ENCODE measurements around the gene GRAMD2B. TPM values are rescaled to one million over a fixed set of nuclear protein-coding genes. Genes with fewer than 3 reads are reported as not detected.
A peak's percentile ranks its signal among the peaks of the same experiment; 100 is the strongest.

GRAMD2B gene
- total RNA-seq, 4 donors from 2014 or later = 38.0 to 165 (median 129) TPM

GRCh38 chr5:126508962-126509279 is 85.7 kb downstream of the GRAMD2B start:
- H3K27me3 ChIP-seq = no peaks in the 10 kb centered on the region
- H3K27ac ChIP-seq = peak overlapping the region; percentile 64 to 82 (median 78)
- TF ChIP-seq CTCF (IDR thresholded peaks at IDR 0.05) (no peak), POLR2A (IDR thresholded peaks at IDR 0.05) (no peak)
- DNase-seq = peak in 2 of 3 donors; percentile 42 to 74
- H3K36me3 ChIP-seq = no peaks in the 10 kb centered on the region
- H3K4me3 ChIP-seq = no peak overlapping the region
- H3K4me1 ChIP-seq = peaks cover 0 to 7% (median 3%) of the 10 kb centered on the region in 4 donors
- H3K9me3 ChIP-seq = no peaks in the 10 kb centered on the region

GRCh38 chr5:126509339-126509738 is 86.1 kb downstream of the GRAMD2B start:
- Histone ChIP-seq H3K27ac (peak overlapping the region; percentile 51 to 82 (median 73)), H3K4me3 (no peak overlapping the region), H3K27me3 (no peaks in the 10 kb centered on the region), H3K36me3 (no peaks in the 10 kb centered on the region), H3K9me3 (no peaks in the 10 kb centered on the region), H3K4me1 (peaks cover 0 to 7% (median 3%) of the 10 kb centered on the region in 4 donors)
- TF ChIP-seq POLR2A (IDR thresholded peaks at IDR 0.05) = no peak
- TF ChIP-seq CTCF (IDR thresholded peaks at IDR 0.05) = no peak
- DNase-seq = no peak

- H3K27ac ChIP-seq = peak overlapping the region in 1 of 4 donors; percentile 54
- no peaks in the 10 kb centered on the region for H3K27me3 ChIP-seq
- H3K4me3 ChIP-seq = no peak overlapping the region
- no peak for DNase-seq
- H3K36me3 ChIP-seq = no peaks in the 10 kb centered on the region
- peaks cover 0 to 7% (median 3%) of the 10 kb centered on the region in 4 donors for H3K4me1 ChIP-seq
- H3K9me3 ChIP-seq = no peaks in the 10 kb centered on the region
- no peak for TF ChIP-seq CTCF (IDR thresholded peaks at IDR 0.05)
- TF ChIP-seq POLR2A (IDR thresholded peaks at IDR 0.05) = no peak
Observed at GRCh38 chr5:126511961-126512360, 88.8 kb downstream of the GRAMD2B start.

GRCh38 chr5:126512451-126512850 is 89.2 kb downstream of the GRAMD2B start:
- Histone ChIP-seq H3K27me3 (no peaks in the 10 kb centered on the region), H3K4me1 (peaks cover 0 to 7% (median 3%) of the 10 kb centered on the region in 4 donors), H3K36me3 (no peaks in the 10 kb centered on the region), H3K27ac (peak overlapping the region in 2 of 4 donors; percentile 53 to 54), H3K9me3 (no peaks in the 10 kb centered on the region), H3K4me3 (no peak overlapping the region)
- DNase-seq = no peak
- TF ChIP-seq POLR2A (IDR thresholded peaks at IDR 0.05) (no peak), CTCF (IDR thresholded peaks at IDR 0.05) (no peak)

- no peak overlapping the region for H3K4me3 ChIP-seq
- no peaks in the 10 kb centered on the region for H3K27me3 ChIP-seq
- H3K4me1 ChIP-seq = peaks cover 0 to 7% (median 3%) of the 10 kb centered on the region in 4 donors
- H3K27ac ChIP-seq = peak overlapping the region; percentile 0 to 54 (median 48)
- no peaks in the 10 kb centered on the region for H3K36me3 ChIP-seq
- H3K9me3 ChIP-seq = no peaks in the 10 kb centered on the region
- no peak for DNase-seq
- no peak for TF ChIP-seq CTCF (IDR thresholded peaks at IDR 0.05)
- no peak for TF ChIP-seq POLR2A (IDR thresholded peaks at IDR 0.05)
Observed at GRCh38 chr5:126513302-126513701, 90.1 kb downstream of the GRAMD2B start.

GRCh38 chr5:126513703-126514102 is 90.5 kb downstream of the GRAMD2B start:
- Histone ChIP-seq H3K27ac (peak overlapping the region in 3 of 4 donors; percentile 42 to 54 (median 53)), H3K9me3 (no peaks in the 10 kb centered on the region), H3K36me3 (no peaks in the 10 kb centered on the region), H3K27me3 (no peaks in the 10 kb centered on the region), H3K4me3 (no peak overlapping the region), H3K4me1 (peaks cover 0 to 7% (median 3%) of the 10 kb centered on the region in 4 donors)
- TF ChIP-seq CTCF (IDR thresholded peaks at IDR 0.05) (no peak), POLR2A (IDR thresholded peaks at IDR 0.05) (no peak)
- DNase-seq = no peak

Data from Peyer's patch (tissue), 4 donors.